K562 (cell line): ENCODE measurements around the gene MYBPC3. TPM values are rescaled to one million over a fixed set of nuclear protein-coding genes. Genes with fewer than 3 reads are reported as not detected.

Experiments
- BHLHE40 ChIP-seq: IDR thresholded peaks from 2 replicates; pipeline ENCODE4 v1.6.1; 2011; ENCODE audit warnings: low read length, improper control_type of control experiment
- DIDO1 ChIP-seq: fragments of 450-650 bp; IDR thresholded peaks from 2 replicates; pipeline ENCODE4 v1.6.1; 2016; ENCODE audit warnings: low read depth, missing biosample characterization, missing genetic modification characterization
- GATAD2B ChIP-seq: fragments of 450-650 bp; IDR thresholded peaks from 2 replicates; pipeline ENCODE4 v1.6.1; 2017; ENCODE audit warnings: mild to moderate bottlenecking, borderline replicate concordance
- GTF2A2 ChIP-seq: IDR thresholded peaks from 2 replicates; pipeline ENCODE4 v1.6.1; 2016; ENCODE audit warnings: mild to moderate bottlenecking, missing genetic modification characterization, missing compliant biosample characterization
- HDAC2 ChIP-seq: fragments of 450-650 bp; IDR thresholded peaks from 2 replicates; pipeline ENCODE4 v1.6.1; 2016; ENCODE audit warnings: mild to moderate bottlenecking
- KDM4B ChIP-seq, 2 experiments: fragments of 450-650 bp in 1 of 2; sonication (generic) in 1 of 2; IDR thresholded peaks; 2 replicates each; pipeline ENCODE4 v1.6.1; 2016 to 2017; ENCODE audit warnings: borderline replicate concordance in 2 of 2, antibody characterized with exemption in 1 of 2, low read depth in 1 of 2, mild to moderate bottlenecking in 1 of 2
- MTA3 ChIP-seq: fragments of 450-650 bp; formaldehyde crosslinking; IDR thresholded peaks from 2 replicates; pipeline ENCODE4 v1.6.1; 2017; ENCODE audit warnings: mild to moderate bottlenecking, borderline replicate concordance
- MXI1 ChIP-seq: IDR thresholded peaks from 2 replicates; pipeline ENCODE4 v1.6.1; 2011; ENCODE audit warnings: low read depth, mild to moderate bottlenecking, improper control_type of control experiment, low read length
- NCOR1 ChIP-seq: fragments of 450-650 bp; IDR thresholded peaks from 2 replicates; pipeline ENCODE4 v1.6.1; 2016; ENCODE audit warnings: mild to moderate bottlenecking, moderate library complexity
- PHB ChIP-seq: fragments of 250-450 bp; sonication (Bioruptor Pico); IDR thresholded peaks from 2 replicates; pipeline ENCODE4 v1.5.0; 2021
- POLR2A ChIP-seq: fragments of 450-650 bp; conservative IDR thresholded peaks from 2 replicates; pipeline ENCODE4 v1.6.1; 2016
- POU5F1 ChIP-seq: fragments of 150-350 bp; IDR thresholded peaks from 2 replicates; pipeline ENCODE4 v1.6.1; 2014; ENCODE audit warnings: borderline replicate concordance, low read length, low read depth, mild to moderate bottlenecking; ENCODE audit not compliant: partially characterized antibody
- PTRF ChIP-seq: fragments of 450-650 bp; IDR thresholded peaks from 2 replicates; pipeline ENCODE4 v1.6.1; 2016; ENCODE audit warnings: mild to moderate bottlenecking, missing genetic modification characterization, missing compliant biosample characterization
- RBM34 ChIP-seq: fragments of 200-400 bp; formaldehyde crosslinking; IDR thresholded peaks from 2 replicates; pipeline ENCODE4 v1.6.1; 2018; ENCODE audit warnings: low read length, borderline replicate concordance; ENCODE audit not compliant: insufficient read depth
- SAFB2 ChIP-seq: fragments of 200-400 bp; formaldehyde crosslinking; IDR thresholded peaks from 2 replicates; pipeline ENCODE4 v1.6.1; 2018; ENCODE audit warnings: borderline replicate concordance, low read length, low read depth, moderate library complexity; ENCODE audit not compliant: severe bottlenecking
- SIN3A ChIP-seq, 2 experiments: fragments of 150-350 bp in 1 of 2; IDR thresholded peaks; 2 replicates each; pipeline ENCODE4 v1.6.1; 2011 to 2016; ENCODE audit warnings: borderline replicate concordance in 2 of 2, low read depth in 2 of 2, low read length in 2 of 2, mild to moderate bottlenecking in 2 of 2, moderate library complexity in 2 of 2; ENCODE audit not compliant: control insufficient read depth in 1 of 2
- SIRT6 ChIP-seq: IDR thresholded peaks from one replicate; pipeline ENCODE4 v1.6.1; 2012; ENCODE audit warnings: low read depth, mild to moderate bottlenecking, control low read depth, inconsistent platforms, low read length, moderate library complexity
- SMARCA4 ChIP-seq: fragments of 450-650 bp; IDR thresholded peaks from 2 replicates; pipeline ENCODE4 v1.6.1; 2016
- TAF15 ChIP-seq: fragments of 200-400 bp; formaldehyde crosslinking; IDR thresholded peaks from 2 replicates; pipeline ENCODE4 v1.6.1; 2017; ENCODE audit warnings: mild to moderate bottlenecking, low read depth, low read length, moderate library complexity
- TCF7L2 ChIP-seq: fragments of 150-350 bp; IDR thresholded peaks from 2 replicates; pipeline ENCODE4 v1.6.1; 2016; ENCODE audit warnings: low read depth, mild to moderate bottlenecking, low read length, moderate library complexity
- ZC3H8 ChIP-seq: fragments of 450-650 bp; IDR thresholded peaks from 2 replicates; pipeline ENCODE4 v1.6.1; 2017
- ZFP1 ChIP-seq: fragments of 450-650 bp; formaldehyde crosslinking; IDR thresholded peaks from 2 replicates; pipeline ENCODE4 v1.4.0; 2020; ENCODE audit warnings: mild to moderate bottlenecking, mixed read lengths
- ZNF124 ChIP-seq: sonication (generic); formaldehyde crosslinking; IDR thresholded peaks from 2 replicates; pipeline ENCODE4 v1.8.1; 2022; ENCODE audit warnings: missing genetic modification reagents
- ZNF354B ChIP-seq: fragments of 250-450 bp; sonication (Bioruptor Pico); IDR thresholded peaks from 2 replicates; pipeline ENCODE4 v1.4.0; 2020
- ZNF445 ChIP-seq: fragments of 250-450 bp; sonication (Bioruptor Pico); IDR thresholded peaks from 2 replicates; pipeline ENCODE4 v1.4.0; 2020; ENCODE audit warnings: low read depth, mild to moderate bottlenecking, moderate library complexity
- ZNF589 ChIP-seq: fragments of 200-800 bp; sonication (Bioruptor generic); IDR thresholded peaks from 2 replicates; pipeline ENCODE4 v1.6.1; 2016; ENCODE audit warnings: low read depth, missing genetic modification characterization, missing compliant biosample characterization
- polyA plus RNA-seq, 8 experiments: library from polyadenylated mRNA; depleted of rRNA in 4 of 8; stranded (reverse) in 5 of 8; unstranded in 3 of 8; fragments of >200 nt; fragmentation: Nextera tagmentation in 2 of 8; fragmentation: Illumina TruSeq in 1 of 8; extraction: Ambion mirVana in 2 of 8; extraction: Trizol in 1 of 8; gene quantifications; 2 replicates each; pipeline versions ENCODE4 v1.2.1 to v1.2.3, GENCODE V29; 2011 to 2014; ENCODE audit warnings: inconsistent platforms in 1 of 8, missing spikeins in 1 of 8
- total RNA-seq, 7 experiments: library from RNA; depleted of rRNA in 6 of 7; stranded (reverse); fragments of >200 nt in 6 of 7; fragmentation: Illumina TruSeq in 2 of 7; extraction: Trizol in 2 of 7; gene quantifications; 2 replicates each; pipeline versions ENCODE4 v1.2.1 to v1.2.3, GENCODE V29; 2011 to 2021; ENCODE audit warnings: low replicate concordance in 1 of 7
- TF ChIP-seq, protein P1 (sequence below): sonication (generic); formaldehyde crosslinking; IDR thresholded peaks from 2 replicates; pipeline ENCODE4 v1.8.1; 2023; ENCODE audit warnings: missing genetic modification reagents, mild to moderate bottlenecking, borderline replicate concordance

The MYBPC3 gene
- total and polyA plus RNA-seq, 9 of the 15 experiments (the other 6 are each of a cell fraction or from before 2014, with no cell fraction given), result 0.01 TPM; not detected in 8

DNA sequence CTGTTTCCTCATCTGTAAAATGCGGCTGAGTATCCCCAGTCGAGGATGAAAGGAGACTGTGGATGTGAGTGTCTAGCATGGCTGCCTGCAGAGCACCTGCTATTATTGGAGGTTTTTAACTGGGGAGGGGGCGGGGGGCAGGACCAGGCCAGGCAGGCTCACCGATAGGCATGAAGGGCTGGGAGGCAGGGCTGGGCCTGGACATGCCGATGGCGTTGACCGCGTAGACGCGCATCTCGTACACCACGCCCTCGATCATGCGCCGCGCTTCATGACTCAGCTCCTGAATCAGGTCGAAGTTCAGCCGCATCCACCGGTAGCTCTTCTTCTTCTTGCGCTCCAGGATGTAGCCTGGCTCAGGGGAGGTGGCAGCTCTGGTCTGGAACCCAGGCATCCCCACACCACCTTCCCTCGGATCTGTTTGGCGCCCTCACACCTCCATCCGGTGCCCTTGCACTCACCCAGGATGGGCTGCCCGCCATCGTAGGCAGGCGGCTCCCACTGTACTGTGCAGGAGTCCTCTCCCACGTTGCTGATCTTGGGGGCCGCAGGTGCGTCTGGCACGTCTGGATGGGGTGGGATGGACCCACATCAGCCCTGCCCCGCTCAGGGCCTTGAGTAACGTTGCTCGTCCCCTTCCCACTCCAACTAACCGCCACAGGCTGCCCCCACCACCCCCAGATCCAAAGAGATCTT, 15.1 kb downstream of the MYBPC3 start (continued):
- no peak for TF ChIP-seq PHB
- TF ChIP-seq, protein P1, sequence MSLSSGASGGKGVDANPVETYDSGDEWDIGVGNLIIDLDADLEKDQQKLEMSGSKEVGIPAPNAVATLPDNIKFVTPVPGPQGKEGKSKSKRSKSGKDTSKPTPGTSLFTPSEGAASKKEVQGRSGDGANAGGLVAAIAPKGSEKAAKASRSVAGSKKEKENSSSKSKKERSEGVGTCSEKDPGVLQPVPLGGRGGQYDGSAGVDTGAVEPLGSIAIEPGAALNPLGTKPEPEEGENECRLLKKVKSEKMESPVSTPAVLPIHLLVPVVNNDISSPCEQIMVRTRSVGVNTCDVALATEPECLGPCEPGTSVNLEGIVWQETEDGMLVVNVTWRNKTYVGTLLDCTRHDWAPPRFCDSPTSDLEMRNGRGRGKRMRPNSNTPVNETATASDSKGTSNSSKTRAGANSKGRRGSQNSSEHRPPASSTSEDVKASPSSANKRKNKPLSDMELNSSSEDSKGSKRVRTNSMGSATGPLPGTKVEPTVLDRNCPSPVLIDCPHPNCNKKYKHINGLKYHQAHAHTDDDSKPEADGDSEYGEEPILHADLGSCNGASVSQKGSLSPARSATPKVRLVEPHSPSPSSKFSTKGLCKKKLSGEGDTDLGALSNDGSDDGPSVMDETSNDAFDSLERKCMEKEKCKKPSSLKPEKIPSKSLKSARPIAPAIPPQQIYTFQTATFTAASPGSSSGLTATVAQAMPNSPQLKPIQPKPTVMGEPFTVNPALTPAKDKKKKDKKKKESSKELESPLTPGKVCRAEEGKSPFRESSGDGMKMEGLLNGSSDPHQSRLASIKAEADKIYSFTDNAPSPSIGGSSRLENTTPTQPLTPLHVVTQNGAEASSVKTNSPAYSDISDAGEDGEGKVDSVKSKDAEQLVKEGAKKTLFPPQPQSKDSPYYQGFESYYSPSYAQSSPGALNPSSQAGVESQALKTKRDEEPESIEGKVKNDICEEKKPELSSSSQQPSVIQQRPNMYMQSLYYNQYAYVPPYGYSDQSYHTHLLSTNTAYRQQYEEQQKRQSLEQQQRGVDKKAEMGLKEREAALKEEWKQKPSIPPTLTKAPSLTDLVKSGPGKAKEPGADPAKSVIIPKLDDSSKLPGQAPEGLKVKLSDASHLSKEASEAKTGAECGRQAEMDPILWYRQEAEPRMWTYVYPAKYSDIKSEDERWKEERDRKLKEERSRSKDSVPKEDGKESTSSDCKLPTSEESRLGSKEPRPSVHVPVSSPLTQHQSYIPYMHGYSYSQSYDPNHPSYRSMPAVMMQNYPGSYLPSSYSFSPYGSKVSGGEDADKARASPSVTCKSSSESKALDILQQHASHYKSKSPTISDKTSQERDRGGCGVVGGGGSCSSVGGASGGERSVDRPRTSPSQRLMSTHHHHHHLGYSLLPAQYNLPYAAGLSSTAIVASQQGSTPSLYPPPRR, result no peak
- no peak for TF ChIP-seq SMARCA4
- no peak for TF ChIP-seq TCF7L2
- TF ChIP-seq ZNF445 (CRISPR knock-in tag), result no peak
- TF ChIP-seq ZNF354B, result no peak
- no peak for TF ChIP-seq SIN3A (IDR thresholded peaks at IDR 0.05; ENCODE audit: borderline replicate concordance in 2 of 2, control insufficient read depth in 1 of 2, low read depth in 2 of 2, low read length in 2 of 2)
- TF ChIP-seq BHLHE40, result peak; percentile 32; the same call in 1 of the 2 replicates
- TF ChIP-seq SAFB2, result no peak
- TF ChIP-seq MTA3, result peak; percentile 53; the same call in 1 of the 2 replicates
- TF ChIP-seq NCOR1, result no peak
- no peak for TF ChIP-seq DIDO1 (tag)
- TF ChIP-seq ZNF589 (CRISPR knock-in tag), result no peak
- TF ChIP-seq GATAD2B, result no peak
- TF ChIP-seq ZNF124, result no peak
- TF ChIP-seq TAF15, result no peak
- no peak for TF ChIP-seq POU5F1
- TF ChIP-seq RBM34, result no peak
- no peak for TF ChIP-seq ZFP1
- TF ChIP-seq POLR2A, result no peak
- peak; percentile 32; the same call in 1 of the 2 replicates for TF ChIP-seq HDAC2
- no peak for TF ChIP-seq SIRT6
- no peak for TF ChIP-seq MXI1
- no peak for TF ChIP-seq KDM4B (IDR thresholded peaks at IDR 0.05; ENCODE audit: borderline replicate concordance in 2 of 2, low read depth in 1 of 2)
- no peak for TF ChIP-seq ZC3H8
- no peak for TF ChIP-seq GTF2A2 (tag)
- TF ChIP-seq PTRF (tag), result no peak
